Keratinocyte (primary cell): Measurements from ENCODE around the gene SND1.

Experiments
- CTCF ChIP-seq, 3 experiments: IDR thresholded peaks in 1 of 3; conservative IDR thresholded peaks in 1 of 3; optimal IDR thresholded peaks in 1 of 3; 2 replicates in 2 of 3; 3 replicates in 1 of 3; pipeline versions ENCODE3 to v1.5.1; 2011; ENCODE audit warnings: low read length in 3 of 3, mild to moderate bottlenecking in 3 of 3, moderate library complexity in 2 of 3, control low read depth in 1 of 3, inconsistent platforms in 1 of 3; ENCODE audit not compliant: insufficient read depth in 2 of 3; ENCODE audit errors: extremely low read depth in 1 of 3
- EZH2 ChIP-seq: IDR thresholded peaks from one replicate; pipeline ENCODE4 v1.6.1; 2012; ENCODE audit warnings: inconsistent platforms, mild to moderate bottlenecking, low read length, moderate library complexity

- TF ChIP-seq CTCF (optimal IDR thresholded peaks at IDR 0.05 in 1 of 3, IDR thresholded peaks at IDR 0.05 in 1 of 3, conservative IDR thresholded peaks at IDR 0.05 in 1 of 3; ENCODE audit: extremely low read depth in 1 of 3, insufficient read depth in 2 of 3, low read length in 3 of 3) (no peak), EZH2 (no peak)
These were observed 471.5 kb downstream of the SND1 start for GRCh38 chr7:128123291-128124037.
